Heart right ventricle (tissue), 16 donors: Measurements from ENCODE around the gene LNX1. TPM values are rescaled to one million over a fixed set of nuclear protein-coding genes. Genes with fewer than 3 reads are reported as not detected.

Source experiments
- ATAC-seq, 8 donors: fragments of 200-7000 bp; cut with Tn5 transposase; one replicate each; pipeline ENCODE4 v1.9.1; 2020; ENCODE audit warnings: mild to moderate bottlenecking in 8 of 8, moderate library complexity in 8 of 8, moderate number of reproducible peaks in 1 of 8
- DNase-seq, 2 donors: peaks; one replicate each; pipeline ENCODE4 v3.0.0-alpha.2; 2020
- H3K27ac ChIP-seq, 10 donors: fragments of 200-600 bp; sonication (generic) in 2 of 10; one replicate each; pipeline versions ENCODE4 v1.5.0 to v1.8.0; 2020 to 2022; ENCODE audit warnings: mild to moderate bottlenecking in 3 of 10
- H3K27me3 ChIP-seq, 7 donors: fragments of 200-600 bp; one replicate each; pipeline ENCODE4 v1.8.0; 2021 to 2022; ENCODE audit warnings: mild to moderate bottlenecking in 2 of 7
- H3K36me3 ChIP-seq, 9 donors: fragments of 200-600 bp; sonication (generic) in 1 of 9; one replicate each; pipeline versions ENCODE4 v1.5.0 to v1.8.0; 2020 to 2022; ENCODE audit warnings: mild to moderate bottlenecking in 2 of 9
- H3K4me1 ChIP-seq, 9 donors: fragments of 200-600 bp; sonication (generic) in 1 of 9; one replicate each; pipeline versions ENCODE4 v1.5.0 to v1.8.0; 2020 to 2022; ENCODE audit warnings: mild to moderate bottlenecking in 4 of 9
- H3K4me3 ChIP-seq, 10 donors: fragments of 200-600 bp; sonication (generic) in 2 of 10; one replicate each; pipeline versions ENCODE4 v1.5.0 to v1.8.0; 2020 to 2022; ENCODE audit warnings: mild to moderate bottlenecking in 7 of 10, moderate library complexity in 2 of 10
- H3K9me3 ChIP-seq, 11 donors: fragments of 200-600 bp in 10 of 11; sonication (generic) in 2 of 11; one replicate each; pipeline versions ENCODE4 v1.5.0 to v1.8.0; 2013 to 2022; ENCODE audit warnings: mild to moderate bottlenecking in 2 of 11, control low read depth in 1 of 11, moderate library complexity in 1 of 11
- CTCF ChIP-seq, 9 donors: fragments of 200-600 bp; sonication (generic) in 2 of 9; IDR thresholded peaks; one replicate each; pipeline versions ENCODE4 v1.5.0 to v1.8.0; 2021 to 2022; ENCODE audit warnings: antibody characterized with exemption in 9 of 9, mild to moderate bottlenecking in 5 of 9, moderate library complexity in 1 of 9
- WGBS, 2 donors: extraction: QIAGEN DNeasy Blood & Tissue Kit; methylation state at CpG; one replicate each; pipeline ENCODE4 v1.1.7; 2013; ENCODE audit warnings: inconsistent platforms in 1 of 2; 5-methylcytosine and 5-hydroxymethylcytosine counted together
- intact Hi-C, 10 donors: fragments of 100-400 bp; cut with DNase I; formaldehyde crosslinking; loops; one replicate each; pipeline versions ENCODE4 v1.11.1 to v1.14.2; 2022
- polyA plus RNA-seq, 2 donors: library from polyadenylated mRNA; stranded (reverse); fragments of 200-250 nt; gene quantifications; one replicate each; pipeline ENCODE4 v1.2.3, GENCODE V29; 2013
- total RNA-seq, 10 donors: library from RNA; stranded (reverse); fragmentation: NEBNext Ultra II Directional in 3 of 10; extraction: Animal tissue kit (Norgen Biotek cat#: 25700) in 3 of 10; gene quantifications; one replicate each; pipeline versions ENCODE4 v1.2.1 to v1.2.4, GENCODE V29; 2021 to 2023
- donor health status: Arrhythmogenic right ventricular cardiomyopathy.
- donor health status: ischemic (EF 13 %, LVEDD 7.1; RV severe dilation, severe dysfunction).
- donor health status: healthy with polysubstance abuse.
- donor health status: DM: no; HTN: yes; CAD: no.
- donor health status: DM: no; HTN: no; CAD: no.
- donor health status: ischemic (EF 25% LVEDD 6.9; RV normal size, moderate dysfunction).
- donor health status: ischemic (EF 25% LVEDD 5.7; RV mildly dilated, moderate dysfunction).
- donor health status: healthy.
- donor health status: DM: yes; HTN: yes; CAD: no.
- donor health status: Ischemic cardiomyopathy.
- donor health status: ischemic (EF 35%, LVEDD 5.7; RV mildly dilated, moderate dysfunction).
- donor health status: nonischemic (EF 11% LVEDD 7.7; RV severe dilation, severe dysfunction).
- donor health status: DM: yes; HTN: yes; CAD: no.
- donor health status: PGD.
- donor health status: ischemic (EF 29% LVEDD 5.4; RV normal size, mild dysfunction).
- donor health status: nonischemic (EF 23%, LVEDD 6.1; RV moderate dilation, normal function).

The LNX1 gene
- total and polyA plus RNA-seq, 12 donors, result 2.0 to 16.1 (median 5.6) TPM

GRCh38 chr4:53510321-53510720, 81.0 kb downstream of the LNX1 start:
- ATAC-seq (peak in 1 of 8 donors; percentile 18), DNase-seq (no peak)
- 26 to 28% methylated on average over 5 of the region's 5 CpGs for WGBS, 2 donors
- peaks cover 0 to 28% (median 9%) of the 10 kb centered on the region in 9 donors for H3K4me1 ChIP-seq
- TF ChIP-seq CTCF (IDR thresholded peaks at IDR 0.05), result no peak
- H3K36me3 ChIP-seq, result peaks cover 0 to 5% (median 0%) of the 10 kb centered on the region in 9 donors
- no peak overlapping the region for H3K4me3 ChIP-seq
- peak overlapping the region in 4 of 10 donors; percentile 1 to 32 (median 20) for H3K27ac ChIP-seq
- no peaks in the 10 kb centered on the region for H3K9me3 ChIP-seq
- H3K27me3 ChIP-seq, result no peaks in the 10 kb centered on the region
- intact Hi-C loops, result no loop called here

GRCh38 chr4:53508446-53508845, 82.8 kb downstream of the LNX1 start:
- no peaks in the 10 kb centered on the region for H3K9me3 ChIP-seq
- H3K27ac ChIP-seq, result peak overlapping the region; percentile 24 to 78 (median 72)
- 76 to 81% methylated on average over 1 of the region's 1 CpG for WGBS, 2 donors
- no peak for TF ChIP-seq CTCF (IDR thresholded peaks at IDR 0.05)
- H3K4me3 ChIP-seq, result no peak overlapping the region
- intact Hi-C loops, result loop anchor here in 2 of 10 donors (5.0 to 10.0 kb wide), 2 partner anchors 194 to 396 kb away; no protein-coding TSS in a partner anchor
- ATAC-seq (no peak), DNase-seq (no peak)
- H3K27me3 ChIP-seq, result no peaks in the 10 kb centered on the region
- H3K36me3 ChIP-seq, result peaks cover 0 to 5% (median 0%) of the 10 kb centered on the region in 9 donors
- H3K4me1 ChIP-seq, result peaks cover 0 to 28% (median 9%) of the 10 kb centered on the region in 9 donors

- peak; percentile 72 to 74 for DNase-seq
- Histone ChIP-seq H3K27ac (peak overlapping the region; percentile 24 to 78 (median 72)), H3K4me3 (peak overlapping the region in 7 of 10 donors; percentile 13 to 42 (median 35)), H3K4me1 (peaks cover 0 to 28% (median 9%) of the 10 kb centered on the region in 9 donors), H3K9me3 (no peaks in the 10 kb centered on the region), H3K27me3 (no peaks in the 10 kb centered on the region), H3K36me3 (peaks cover 0 to 10% (median 0%) of the 10 kb centered on the region in 9 donors)
- no peak for TF ChIP-seq CTCF (IDR thresholded peaks at IDR 0.05)
- peak; percentile 83 to 95 (median 90) for ATAC-seq
- intact Hi-C loops, result loop anchor here in 2 of 10 donors (5.0 to 10.0 kb wide), 2 partner anchors 195 to 397 kb away; no protein-coding TSS in a partner anchor
- 43 to 58% methylated on average over 17 of the region's 17 CpGs for WGBS, 2 donors
Measured at GRCh38 chr4:53507671-53508286, 83.5 kb downstream of the LNX1 start.

GRCh38 chr4:53507058-53507457, 84.2 kb downstream of the LNX1 start:
- H3K4me3 ChIP-seq, result peak overlapping the region in 2 of 10 donors; percentile 39 to 42

More at GRCh38 chr4:53507058-53507457, 84.2 kb downstream of the LNX1 start:
- peaks cover 0 to 10% (median 0%) of the 10 kb centered on the region in 9 donors for H3K36me3 ChIP-seq
- intact Hi-C loops, result loop anchor here in 2 of 10 donors (5.0 to 10.0 kb wide), 2 partner anchors 195 to 398 kb away; no protein-coding TSS in a partner anchor
- H3K9me3 ChIP-seq, result no peaks in the 10 kb centered on the region
- H3K27ac ChIP-seq, result peak overlapping the region in 9 of 10 donors; percentile 58 to 78 (median 74)
- no peak for DNase-seq
- no peaks in the 10 kb centered on the region for H3K27me3 ChIP-seq
- no peak for ATAC-seq
- WGBS, 2 donors, result 85 to 87% methylated on average over 7 of the region's 7 CpGs
- TF ChIP-seq CTCF (IDR thresholded peaks at IDR 0.05), result no peak
- peaks cover 0 to 28% (median 9%) of the 10 kb centered on the region in 9 donors for H3K4me1 ChIP-seq
